Stimulated activated naive CD8-positive, alpha-beta T cell treated with anti-CD3 and anti-CD28 coated beads, Interleukin-15, Interleukin-2, amounts not matched to agents 100 U/mL and 50 U/mL, for 24 hours (primary cell): Measurements from ENCODE around the gene AQP12B.
"Not testable (repeated sequence)": the region's sequence is repeated elsewhere in the genome, so short reads cannot be mapped to it uniquely, and the experiment has no call there.

Source experiments
- ATAC-seq: fragments of 150-1000 bp; cut with Tn5 transposase; one replicate; pipeline ENCODE4 v1.10.0; 2021
- DNase-seq: peaks from one replicate; pipeline ENCODE4 v3.0.0; 2021

Gene AQP12B, protein sequence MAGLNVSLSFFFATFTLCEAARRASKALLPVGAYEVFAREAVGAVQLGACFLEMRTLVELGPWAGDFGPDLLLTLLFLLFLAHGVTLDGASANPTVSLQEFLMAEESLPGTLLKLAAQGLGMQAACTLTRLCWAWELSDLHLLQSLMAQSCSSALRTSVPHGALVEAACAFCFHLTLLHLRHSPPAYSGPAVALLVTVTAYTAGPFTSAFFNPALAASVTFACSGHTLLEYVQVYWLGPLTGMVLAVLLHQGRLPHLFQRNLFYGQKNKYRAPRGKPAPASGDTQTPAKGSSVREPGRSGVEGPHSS

GRCh38 chr2:240682431-240683224 lies at the start of gene AQP12B:
AQP12B (minus strand) TSS chr2:240682885; CDS start chr2:240682837, 48 bp downstream.
- ATAC-seq, DNase-seq: not testable (repeated sequence)

DNA sequence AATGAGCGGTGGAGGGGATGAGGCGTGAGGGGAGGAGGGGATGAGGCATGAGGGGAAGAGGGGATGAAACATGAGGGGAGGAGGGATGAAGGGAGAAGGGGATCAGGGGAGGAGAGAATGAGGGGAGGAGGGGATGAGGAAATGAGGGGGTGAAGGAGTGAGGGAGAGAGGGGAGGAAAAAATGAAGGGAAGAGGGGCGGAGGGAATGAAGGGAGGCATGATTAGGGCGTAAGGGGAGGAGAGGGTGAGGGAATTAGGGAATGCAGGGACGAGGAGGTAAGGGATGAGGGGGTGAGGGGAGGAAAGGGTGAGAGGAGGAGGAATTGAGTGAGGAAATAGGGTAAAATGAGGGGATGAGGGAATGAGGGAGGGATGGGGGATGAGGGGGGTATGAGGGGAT lies 49.5 kb upstream of the AQP12B start:
- ATAC-seq (no peak), DNase-seq (no peak)

DNA sequence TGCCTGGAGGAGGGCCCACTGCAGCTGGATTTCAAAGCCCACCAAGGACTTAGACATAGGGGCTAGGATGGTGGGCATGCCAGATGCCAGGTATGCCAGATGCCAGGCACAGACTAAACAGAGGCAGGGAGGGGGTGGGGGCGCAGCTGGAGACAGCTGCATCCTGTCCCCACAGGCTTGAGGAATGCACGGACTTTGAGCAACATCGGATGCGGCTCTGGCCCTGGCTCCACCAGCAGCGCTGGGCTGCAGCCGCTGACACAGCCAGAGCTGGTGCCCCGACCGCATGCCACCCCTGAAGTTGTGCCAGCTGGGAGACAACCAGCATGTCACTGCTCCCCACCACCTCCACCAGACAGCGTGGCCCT lies 48.5 kb upstream of the AQP12B start:
- no peak for DNase-seq
- ATAC-seq, result no peak

GRCh38 chr2:240730501-240731177 lies 48.0 kb upstream of the AQP12B start:
- ATAC-seq, result no peak

DNA sequence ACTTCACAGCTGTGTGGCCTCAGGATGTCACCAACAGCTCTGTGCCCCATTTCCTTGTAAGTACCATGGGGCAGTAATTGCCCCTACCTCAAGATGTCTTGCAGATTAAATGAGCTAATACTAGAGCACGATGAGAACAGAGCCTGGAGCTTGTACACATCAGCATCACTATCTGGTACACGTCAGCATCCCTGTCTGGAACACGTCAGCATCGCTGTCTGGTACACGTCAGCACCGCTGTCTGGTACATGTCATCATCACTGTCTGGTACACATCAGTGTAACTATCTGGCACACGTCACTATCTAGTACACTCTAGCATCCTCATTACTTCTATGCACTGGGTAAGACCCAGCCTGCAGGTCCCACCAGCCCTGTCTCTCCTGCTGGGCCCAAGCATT lies 46.1 kb upstream of the AQP12B start:
- ATAC-seq (no peak), DNase-seq (no peak)

More at GRCh38 chr2:240730501-240731177, 48.0 kb upstream of the AQP12B start:
- DNase-seq, result no peak

DNA sequence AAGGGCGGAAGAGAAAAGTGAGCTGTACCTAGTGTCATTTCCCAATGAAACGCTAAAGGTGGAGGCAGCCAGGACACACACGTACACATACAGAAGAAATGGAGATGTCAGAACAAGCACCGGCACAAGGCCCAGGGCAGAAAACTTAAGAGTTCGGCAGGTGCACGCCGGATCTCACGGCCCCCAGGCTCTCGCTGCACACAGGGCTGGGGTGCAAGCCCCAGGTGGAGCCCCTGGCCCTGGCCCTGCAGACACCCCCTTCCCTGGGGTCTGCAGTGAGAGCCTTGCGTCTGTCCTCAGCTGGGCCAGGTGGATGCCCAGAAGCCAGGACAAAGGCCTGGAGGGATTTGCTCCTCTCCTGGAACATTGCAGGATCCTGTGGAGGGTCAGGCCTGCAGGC lies 45.7 kb upstream of the AQP12B start:
- DNase-seq, result no peak
- no peak for ATAC-seq

GRCh38 chr2:240727913-240728312 lies 45.2 kb upstream of the AQP12B start:
- DNase-seq, result no peak

GRCh38 chr2:240727439-240727838 lies 44.8 kb upstream of the AQP12B start:
- ATAC-seq, result no peak

More at GRCh38 chr2:240727913-240728312, 45.2 kb upstream of the AQP12B start:
- no peak for ATAC-seq

DNA sequence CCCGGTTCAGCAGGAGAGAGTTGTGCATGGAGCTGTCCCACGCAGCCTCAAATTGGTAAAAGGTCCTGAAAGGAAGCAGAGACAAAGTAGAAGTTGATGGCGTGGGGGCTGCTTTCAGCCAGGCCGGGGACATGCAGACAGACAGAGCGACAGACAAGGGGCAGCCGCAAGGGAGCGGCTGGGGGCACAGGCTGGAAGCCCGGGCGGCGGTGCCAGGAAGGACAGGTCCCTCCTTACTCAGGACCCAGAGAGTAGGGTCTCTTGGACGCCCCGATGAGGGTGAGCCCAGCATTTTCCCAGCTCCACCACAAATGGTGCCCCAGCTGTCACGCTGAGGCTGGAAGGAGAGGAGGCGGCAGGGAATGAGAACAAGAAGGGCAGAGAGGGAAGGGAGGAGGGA lies 44.2 kb upstream of the AQP12B start:
- no peak for ATAC-seq
- no peak for DNase-seq

More at GRCh38 chr2:240727439-240727838, 44.8 kb upstream of the AQP12B start:
- DNase-seq, result no peak

- DNase-seq (no peak), ATAC-seq (no peak)
Measured at GRCh38 chr2:240725671-240726070, 43.0 kb upstream of the AQP12B start.

DNA sequence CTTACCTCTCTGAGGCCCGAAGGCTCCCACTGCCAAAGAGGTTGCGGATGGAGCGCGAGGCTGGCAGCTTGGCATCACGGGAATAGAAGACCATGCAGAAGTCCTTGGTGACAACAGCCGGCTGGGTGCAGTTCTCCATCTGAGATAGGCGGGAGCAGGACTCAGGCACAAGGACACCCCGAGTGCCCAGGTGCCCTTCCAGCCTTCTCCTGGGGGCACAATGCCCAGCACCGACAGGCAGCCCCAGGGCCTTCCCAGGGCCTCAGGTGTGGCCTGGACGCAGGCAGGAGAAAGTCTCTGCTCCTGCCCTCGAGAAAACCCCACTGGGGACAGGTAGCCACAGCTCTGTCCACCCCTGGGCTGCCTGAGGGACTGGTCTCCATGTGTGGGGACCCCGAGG lies 42.6 kb upstream of the AQP12B start:
- no peak for ATAC-seq
- DNase-seq, result no peak

DNA sequence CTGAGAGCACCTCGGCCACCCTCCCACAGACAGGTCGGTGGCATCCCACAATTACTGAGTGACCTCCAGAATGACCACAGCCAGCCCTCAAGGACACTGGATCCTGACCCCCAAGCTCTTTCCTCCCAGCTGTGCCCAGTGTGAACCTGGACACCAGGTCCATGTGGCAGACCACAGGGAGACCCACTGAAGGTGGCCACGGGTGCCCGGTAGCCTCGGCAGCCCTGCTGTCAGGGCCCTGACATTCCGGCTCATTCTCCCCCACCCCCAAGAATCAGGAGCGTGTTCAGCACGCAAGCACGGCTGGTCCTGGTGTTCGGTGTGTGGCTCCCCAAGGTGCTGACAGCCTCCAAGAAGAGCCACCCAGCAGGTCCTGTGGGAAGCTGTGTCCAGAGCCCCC lies 41.7 kb upstream of the AQP12B start:
- ATAC-seq, result no peak

DNA sequence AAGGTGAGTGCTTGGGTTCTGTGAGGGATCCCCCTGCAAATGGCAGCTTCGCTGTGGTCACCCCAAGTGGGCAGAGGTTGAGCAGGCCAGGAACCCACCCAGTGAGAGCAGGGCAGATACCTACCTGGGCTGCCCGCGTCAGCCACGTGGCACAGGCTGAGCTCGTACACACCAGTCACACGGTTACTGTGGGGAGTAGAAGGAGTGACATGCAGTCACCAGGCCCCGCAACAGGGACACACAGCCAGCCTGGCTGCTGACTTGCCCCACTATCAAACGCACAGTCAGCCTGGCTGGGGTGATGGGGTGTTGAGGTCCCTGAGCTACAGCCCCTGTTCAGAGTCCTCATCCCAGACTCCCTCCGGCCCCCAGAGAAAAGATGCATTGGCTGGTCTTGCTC lies 41.2 kb upstream of the AQP12B start:
- DNase-seq (no peak), ATAC-seq (no peak)

More for the DNA sequence above, 41.7 kb upstream of the AQP12B start:
- DNase-seq, result no peak

DNA sequence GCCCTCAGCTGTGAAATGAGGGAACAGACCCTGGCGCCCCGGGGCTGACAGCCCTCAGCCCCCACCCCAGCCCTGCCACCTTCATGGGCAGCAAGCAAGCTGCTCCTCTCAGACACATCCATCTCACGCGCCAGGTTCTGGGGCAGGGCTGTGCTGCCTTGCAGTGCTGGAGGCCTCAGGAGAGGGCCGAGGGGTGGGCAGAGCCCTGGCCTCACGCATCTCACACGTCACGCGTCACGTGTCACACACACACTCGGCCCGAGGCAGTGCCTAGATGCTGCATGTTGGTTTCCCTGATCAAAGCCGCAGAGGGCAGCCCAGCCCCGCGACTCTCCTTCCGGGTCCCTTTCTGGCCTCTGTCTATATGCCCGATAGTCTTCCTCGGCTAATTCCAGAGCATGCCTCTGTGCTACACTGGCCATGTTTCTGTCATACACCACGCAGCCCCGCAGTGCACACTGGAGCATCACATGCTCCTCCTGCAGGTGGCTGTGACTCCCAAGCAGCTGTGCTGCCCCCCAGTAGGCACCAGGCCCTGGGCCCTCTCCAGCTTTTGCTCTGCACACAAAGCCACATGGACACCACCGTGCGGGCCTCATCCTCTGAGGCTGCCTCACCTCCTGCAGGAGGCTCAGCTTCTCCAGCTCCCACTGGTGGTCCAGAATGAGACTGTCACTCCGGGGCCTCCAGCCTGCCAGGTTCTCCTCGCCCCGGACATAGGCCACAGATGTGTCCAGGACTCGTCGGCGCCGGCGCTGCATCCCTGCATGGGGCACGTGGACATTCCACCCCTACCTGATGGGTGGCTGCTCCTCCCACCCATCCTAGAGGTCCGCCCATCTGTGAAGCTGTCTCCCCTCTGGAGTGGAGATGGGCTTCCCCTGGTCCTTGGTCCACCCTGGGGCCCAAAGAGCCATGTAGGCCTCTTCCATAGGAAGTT lies 40.4 kb upstream of the AQP12B start:
- ATAC-seq (no peak), DNase-seq (no peak)

DNA sequence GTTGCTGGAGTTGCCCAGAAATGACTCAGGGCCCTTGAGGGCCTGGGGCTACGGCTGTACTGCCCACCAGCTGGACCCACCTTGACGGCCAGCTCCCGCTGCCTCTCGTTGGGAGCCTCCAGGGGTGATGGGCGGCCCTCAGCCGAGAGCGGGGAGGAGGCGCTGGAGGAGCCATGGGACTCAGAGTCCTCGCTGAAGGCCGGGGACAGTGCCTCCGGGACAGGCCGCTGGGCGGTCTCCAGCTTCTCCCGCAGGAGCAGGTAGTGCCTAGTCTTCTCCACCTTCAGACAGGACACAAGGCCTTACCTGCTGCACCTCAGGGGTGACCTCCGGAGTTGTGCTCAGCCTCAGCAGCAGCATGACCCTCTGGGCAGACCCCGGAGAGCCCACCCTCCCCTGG lies 39.7 kb upstream of the AQP12B start:
- no peak for ATAC-seq
- DNase-seq, result no peak

GRCh38 chr2:240721596-240722180 lies 39.0 kb upstream of the AQP12B start:
- no peak for ATAC-seq

GRCh38 chr2:240720686-240721595 lies 38.3 kb upstream of the AQP12B start:
- ATAC-seq (no peak), DNase-seq (no peak)

More at GRCh38 chr2:240721596-240722180, 39.0 kb upstream of the AQP12B start:
- no peak for DNase-seq

- no peak for DNase-seq
- ATAC-seq, result no peak
Measured at GRCh38 chr2:240719676-240720545, 37.2 kb upstream of the AQP12B start.

- no peak for DNase-seq
- ATAC-seq, result no peak
Measured at GRCh38 chr2:240718896-240719490, 36.3 kb upstream of the AQP12B start.
